GM12873 (cell line): ENCODE results near the gene SINHCAF.

Experiments
- TF ChIP-seq, protein P1 (sequence below): IDR thresholded peaks from 2 replicates; pipeline ENCODE4 v1.5.1; 2012; ENCODE audit warnings: low read depth, mild to moderate bottlenecking, moderate library complexity, low read length, control low read depth; ENCODE audit not compliant: insufficient read depth; ENCODE audit errors: missing control alignments

Gene SINHCAF

DNA sequence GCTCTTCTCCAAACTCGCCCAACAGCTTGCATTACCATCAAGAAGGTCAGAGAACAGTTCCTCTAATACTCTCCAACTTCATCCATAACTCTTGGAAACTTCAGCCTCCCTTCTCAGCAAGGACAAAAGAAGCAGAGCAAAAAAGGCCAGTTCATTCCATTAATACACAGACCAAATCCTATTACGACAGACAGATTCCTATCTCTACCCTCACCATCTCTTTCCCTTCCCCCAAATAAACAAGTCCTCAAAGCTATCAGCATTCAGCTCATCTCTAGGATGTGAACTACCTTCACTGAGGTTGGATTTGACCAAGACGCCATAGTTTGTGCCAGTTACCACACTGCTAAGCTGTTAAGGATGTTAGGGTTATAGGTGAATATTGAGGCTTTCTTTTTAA is 25.2 kb downstream of the SINHCAF start:
- TF ChIP-seq, protein P1, sequence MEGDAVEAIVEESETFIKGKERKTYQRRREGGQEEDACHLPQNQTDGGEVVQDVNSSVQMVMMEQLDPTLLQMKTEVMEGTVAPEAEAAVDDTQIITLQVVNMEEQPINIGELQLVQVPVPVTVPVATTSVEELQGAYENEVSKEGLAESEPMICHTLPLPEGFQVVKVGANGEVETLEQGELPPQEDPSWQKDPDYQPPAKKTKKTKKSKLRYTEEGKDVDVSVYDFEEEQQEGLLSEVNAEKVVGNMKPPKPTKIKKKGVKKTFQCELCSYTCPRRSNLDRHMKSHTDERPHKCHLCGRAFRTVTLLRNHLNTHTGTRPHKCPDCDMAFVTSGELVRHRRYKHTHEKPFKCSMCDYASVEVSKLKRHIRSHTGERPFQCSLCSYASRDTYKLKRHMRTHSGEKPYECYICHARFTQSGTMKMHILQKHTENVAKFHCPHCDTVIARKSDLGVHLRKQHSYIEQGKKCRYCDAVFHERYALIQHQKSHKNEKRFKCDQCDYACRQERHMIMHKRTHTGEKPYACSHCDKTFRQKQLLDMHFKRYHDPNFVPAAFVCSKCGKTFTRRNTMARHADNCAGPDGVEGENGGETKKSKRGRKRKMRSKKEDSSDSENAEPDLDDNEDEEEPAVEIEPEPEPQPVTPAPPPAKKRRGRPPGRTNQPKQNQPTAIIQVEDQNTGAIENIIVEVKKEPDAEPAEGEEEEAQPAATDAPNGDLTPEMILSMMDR = no peak

DNA sequence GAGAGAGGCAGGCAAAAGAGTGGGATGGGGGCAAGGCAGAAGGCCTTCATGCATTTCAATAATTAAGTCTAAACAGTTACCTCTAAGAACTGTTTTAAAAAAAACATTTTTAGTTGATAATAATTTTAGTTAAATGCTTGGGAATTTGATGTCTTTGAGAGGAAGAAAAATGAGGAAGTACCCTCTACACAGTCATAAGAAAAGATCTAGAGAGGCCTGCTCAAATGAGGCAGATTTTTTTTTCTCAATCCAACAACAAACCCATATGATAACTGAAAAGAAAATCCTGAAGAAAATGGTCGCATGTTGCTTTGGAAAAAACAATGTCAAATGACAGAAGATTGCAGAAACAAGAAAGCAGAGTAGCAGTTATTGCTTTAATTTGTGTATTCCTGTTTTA is 25.6 kb downstream of the SINHCAF start:
- TF ChIP-seq, protein P1 = no peak

DNA sequence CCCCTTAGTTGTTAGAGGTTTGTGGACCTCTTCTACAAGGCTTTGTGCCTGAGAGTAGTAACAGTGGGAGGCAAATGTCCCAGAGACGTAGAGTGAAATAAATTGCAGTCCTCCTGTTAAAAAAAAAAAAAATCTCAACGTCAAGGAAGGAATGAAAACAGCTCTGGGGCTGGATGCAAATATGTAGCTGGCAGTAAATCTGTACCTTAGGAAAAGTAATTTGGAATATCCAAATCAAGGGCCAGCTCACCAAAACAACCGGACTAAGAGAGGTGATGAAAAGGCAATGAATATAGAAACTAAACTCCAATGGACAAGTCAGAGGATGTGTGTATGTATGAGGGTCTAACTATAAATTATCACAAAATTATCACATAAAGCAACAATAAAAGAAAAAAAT is 27.0 kb downstream of the SINHCAF start:
- TF ChIP-seq, protein P1 = no peak

DNA sequence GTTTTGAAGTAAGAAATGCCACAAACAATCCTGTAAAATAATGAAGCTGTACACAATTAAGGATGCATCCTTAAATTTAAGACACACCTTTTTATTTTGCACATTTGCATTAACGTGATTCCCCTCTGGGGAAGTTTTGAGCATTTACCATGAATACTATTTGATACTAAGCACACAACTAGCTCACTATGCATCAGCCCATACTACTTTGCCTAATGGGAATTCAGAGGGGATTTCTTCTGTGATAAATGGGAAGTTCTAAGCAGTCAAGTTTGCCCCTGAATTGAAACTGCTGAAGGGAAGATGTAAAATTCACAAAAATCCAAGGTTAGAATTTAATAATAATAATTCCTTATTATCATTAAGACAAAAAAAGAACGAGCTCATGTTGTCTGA is 27.4 kb downstream of the SINHCAF start:
- TF ChIP-seq, protein P1 = no peak

DNA sequence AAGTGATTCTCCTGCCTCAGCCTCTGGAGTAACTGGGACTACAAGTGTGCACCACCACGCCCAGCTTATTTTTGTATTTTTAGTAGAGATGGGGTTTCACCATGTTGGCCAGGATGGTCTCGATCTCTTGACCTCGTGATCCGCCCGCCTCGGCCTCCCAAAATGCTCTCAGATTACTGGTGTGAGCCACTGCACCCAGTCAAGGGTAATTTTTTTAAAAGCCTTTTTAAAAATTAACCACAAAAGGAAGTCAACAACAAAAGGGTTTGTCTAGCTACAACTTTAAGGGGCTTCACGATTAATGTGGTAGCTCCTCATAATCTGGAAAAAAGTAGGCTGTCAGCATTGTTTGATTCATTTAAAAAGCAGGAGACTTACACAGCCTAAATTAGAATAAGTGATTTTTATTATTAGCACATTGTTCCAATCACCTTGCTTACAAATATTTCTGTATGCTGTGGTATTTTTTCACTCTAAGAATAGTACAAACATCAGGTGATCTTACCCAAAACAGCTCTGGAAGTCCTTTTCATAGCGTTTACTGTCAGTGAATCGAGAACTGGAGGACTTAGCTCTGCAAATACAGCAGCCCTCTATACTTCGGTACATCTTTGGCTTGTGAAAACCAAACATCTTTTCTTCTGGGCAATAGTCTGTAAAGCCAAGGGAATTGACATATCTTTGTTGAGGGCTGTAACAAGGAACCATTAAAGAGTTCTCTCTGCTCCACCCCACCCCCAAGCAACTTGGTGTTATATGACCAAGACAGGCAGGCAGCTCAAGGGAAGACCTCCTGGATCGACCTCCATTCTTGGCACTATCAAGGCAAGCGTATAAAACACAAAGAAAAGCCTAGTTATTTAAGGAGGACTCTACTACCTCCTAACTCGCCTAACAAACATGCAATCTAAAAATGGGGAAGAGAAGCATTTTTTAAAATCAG is 28.1 kb downstream of the SINHCAF start:
- TF ChIP-seq, protein P1 = no peak

DNA sequence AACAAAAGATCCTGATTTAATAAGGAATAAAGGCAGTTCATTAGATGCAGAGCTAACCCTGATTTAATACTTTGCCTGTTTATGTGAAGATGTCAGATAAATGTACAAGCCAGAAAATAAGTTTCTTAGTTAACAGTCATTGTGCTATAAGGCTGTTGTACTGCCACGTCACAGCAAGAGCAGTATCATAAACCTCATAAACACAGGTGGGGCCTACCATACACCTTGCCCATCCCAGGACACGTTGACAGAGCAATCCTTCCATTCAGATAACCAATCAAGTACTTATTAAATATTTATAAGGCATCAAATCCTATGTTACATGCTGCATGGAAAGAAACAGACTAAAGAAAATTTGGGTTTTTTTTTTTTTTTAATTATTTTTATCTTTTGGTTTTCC is 36.5 kb downstream of the SINHCAF start:
- TF ChIP-seq, protein P1 = no peak

- TF ChIP-seq, protein P1 = no peak
These were observed 37.6 kb downstream of the SINHCAF start for GRCh38 chr12:31288381-31288780.
